HepG2 (cell line): Measurements from ENCODE around the gene RABGAP1L. TPM values are rescaled to one million over a fixed set of nuclear protein-coding genes. Genes with fewer than 3 reads are reported as not detected.
A peak's percentile ranks its signal among the peaks of the same experiment; 100 is the strongest.

Experiments
- ARID5B ChIP-seq: IDR thresholded peaks from 2 replicates; pipeline ENCODE4 v1.4.0; 2020; ENCODE audit warnings: mild to moderate bottlenecking, missing genetic modification reagents
- IRF2 ChIP-seq: IDR thresholded peaks from 2 replicates; pipeline ENCODE4 v1.6.1; 2018; ENCODE audit warnings: missing genetic modification reagents, missing compliant biosample characterization
- MAFF ChIP-seq: IDR thresholded peaks from 2 replicates; pipeline ENCODE4 v1.6.1; 2011; ENCODE audit warnings: low read depth, low read length, improper control_type of control experiment
- MAFK ChIP-seq, 2 experiments: IDR thresholded peaks in 1 of 2; conservative IDR thresholded peaks in 1 of 2; 2 replicates each; pipeline ENCODE4 v1.6.1; 2011; ENCODE audit warnings: improper control_type of control experiment in 2 of 2, low read length in 2 of 2
- MTA3 ChIP-seq: sonication (generic); formaldehyde crosslinking; IDR thresholded peaks from 2 replicates; pipeline ENCODE4 v1.4.0; 2020; ENCODE audit warnings: missing genetic modification reagents
- NAIF1 ChIP-seq: sonication (generic); formaldehyde crosslinking; IDR thresholded peaks from 2 replicates; pipeline ENCODE4 v1.5.0; 2020; ENCODE audit warnings: mild to moderate bottlenecking, missing genetic modification reagents, borderline replicate concordance
- NFIC ChIP-seq: IDR thresholded peaks from 2 replicates; pipeline ENCODE4 v1.6.1; 2012; ENCODE audit warnings: mild to moderate bottlenecking, low read length, inconsistent platforms
- RNF2 ChIP-seq: fragments of 450-650 bp; conservative IDR thresholded peaks from 2 replicates; pipeline ENCODE4 v1.6.1; 2016; ENCODE audit warnings: low read depth
- SP140L ChIP-seq: sonication (generic); formaldehyde crosslinking; IDR thresholded peaks from 2 replicates; pipeline ENCODE4 v1.4.0; 2020; ENCODE audit warnings: missing genetic modification reagents, borderline replicate concordance
- SPEN ChIP-seq: sonication (generic); formaldehyde crosslinking; IDR thresholded peaks from 2 replicates; pipeline ENCODE4 v1.5.1; 2020; ENCODE audit warnings: low read depth, mild to moderate bottlenecking, missing genetic modification reagents
- SSRP1 ChIP-seq: IDR thresholded peaks from 2 replicates; pipeline ENCODE4 v1.6.1; 2016; ENCODE audit warnings: control low read depth
- TAF1 ChIP-seq: sonication (generic); formaldehyde crosslinking; IDR thresholded peaks from 2 replicates; pipeline ENCODE4 v1.4.0; 2020; ENCODE audit warnings: missing genetic modification reagents
- ZKSCAN8 ChIP-seq: IDR thresholded peaks from 2 replicates; pipeline ENCODE4 v1.6.1; 2016; ENCODE audit warnings: borderline replicate concordance, missing genetic modification reagents, missing compliant biosample characterization
- ZNF20 ChIP-seq: sonication (generic); formaldehyde crosslinking; IDR thresholded peaks from 2 replicates; pipeline ENCODE4 v1.4.0; 2020; ENCODE audit warnings: mild to moderate bottlenecking, moderate library complexity, missing genetic modification reagents
- ZNF235 ChIP-seq: sonication (generic); formaldehyde crosslinking; IDR thresholded peaks from 2 replicates; pipeline ENCODE4 v1.8.1; 2023; ENCODE audit warnings: mild to moderate bottlenecking, missing genetic modification reagents, borderline replicate concordance
- ZNF253 ChIP-seq: sonication (generic); formaldehyde crosslinking; IDR thresholded peaks from 2 replicates; pipeline ENCODE4 v1.8.0; 2022; ENCODE audit warnings: mild to moderate bottlenecking, missing genetic modification reagents, borderline replicate concordance
- ZNF333 ChIP-seq: sonication (generic); formaldehyde crosslinking; IDR thresholded peaks from 2 replicates; pipeline ENCODE4 v1.4.0; 2020; ENCODE audit warnings: mild to moderate bottlenecking, missing genetic modification reagents, borderline replicate concordance
- ZNF567 ChIP-seq: sonication (generic); formaldehyde crosslinking; IDR thresholded peaks from 2 replicates; pipeline ENCODE4 v1.8.1; 2023; ENCODE audit warnings: mild to moderate bottlenecking, missing genetic modification reagents, borderline replicate concordance
- ZNF572 ChIP-seq: sonication (generic); formaldehyde crosslinking; IDR thresholded peaks from 2 replicates; pipeline ENCODE4 v1.5.1; 2020; ENCODE audit warnings: mild to moderate bottlenecking, missing genetic modification reagents
- ZNF790 ChIP-seq: sonication (generic); formaldehyde crosslinking; IDR thresholded peaks from 2 replicates; pipeline ENCODE4 v1.8.0; 2022; ENCODE audit warnings: missing genetic modification reagents, mild to moderate bottlenecking, borderline replicate concordance
- polyA plus RNA-seq, 8 experiments: library from polyadenylated mRNA; depleted of rRNA in 3 of 8; stranded (reverse) in 7 of 8; unstranded in 1 of 8; fragments of >200 nt; fragmentation: Illumina TruSeq in 4 of 8; extraction: Trizol in 4 of 8; gene quantifications; 2 replicates each; pipeline versions ENCODE4 v1.2.1 to v1.2.3, GENCODE V29; 2011 to 2016; ENCODE audit warnings: low read depth in 4 of 8, missing spikeins in 1 of 8, mixed read lengths in 1 of 8; ENCODE audit not compliant: insufficient read depth in 1 of 8
- total RNA-seq, 5 experiments: library from RNA; depleted of rRNA; stranded (reverse); fragments of >200 nt; fragmentation: Illumina TruSeq; extraction: Trizol; gene quantifications; 2 replicates each; pipeline ENCODE4 v1.2.3, GENCODE V29; 2016; ENCODE audit warnings: low read depth in 1 of 5
- TF ChIP-seq, protein P1 (sequence below): sonication (generic); formaldehyde crosslinking; IDR thresholded peaks from 2 replicates; pipeline ENCODE4 v1.5.0; 2020; ENCODE audit warnings: missing genetic modification reagents
- TF ChIP-seq, protein P2 (sequence below), 2 experiments: fragments of 450-650 bp in 1 of 2; sonication (generic) in 1 of 2; formaldehyde crosslinking; IDR thresholded peaks; 2 replicates each; pipeline versions ENCODE4 v1.5.0 to v1.8.0; 2020 to 2022; ENCODE audit warnings: mild to moderate bottlenecking in 1 of 2, missing genetic modification reagents in 1 of 2
- TF ChIP-seq, protein P3 (sequence below): sonication (generic); formaldehyde crosslinking; IDR thresholded peaks from 2 replicates; pipeline ENCODE4 v1.4.0; 2020; ENCODE audit warnings: low read depth, missing genetic modification reagents

The RABGAP1L gene
- total and polyA plus RNA-seq, 2 of the 13 experiments (the other 11 are each of a cell fraction or from before 2014, with no cell fraction given): 7.9 to 22.6 TPM

- TF ChIP-seq ZNF253 (CRISPR knock-in tag): no peak
- TF ChIP-seq SSRP1: no peak
- TF ChIP-seq NAIF1: no peak
- no peak for TF ChIP-seq ZNF572
- no peak for TF ChIP-seq ZNF20 (CRISPR knock-in tag)
- TF ChIP-seq ZNF333: no peak
- no peak for TF ChIP-seq MTA3 (CRISPR knock-in tag)
- TF ChIP-seq RNF2: no peak
- TF ChIP-seq MAFK (conservative IDR thresholded peaks at IDR 0.05 in 1 of 2, IDR thresholded peaks at IDR 0.05 in 1 of 2; ENCODE audit: low read length in 2 of 2): peak; percentile 65 to 79
- peak; percentile 68 for TF ChIP-seq MAFF
- no peak for TF ChIP-seq SPEN
- no peak for TF ChIP-seq SP140L (CRISPR knock-in tag)
- TF ChIP-seq TAF1 (CRISPR knock-in tag): no peak
- TF ChIP-seq IRF2 (CRISPR knock-in tag): no peak
- TF ChIP-seq ZNF235 (CRISPR knock-in tag): no peak
- TF ChIP-seq NFIC: 0 out of 2 replicates have a peak, but pooled peaks have one; percentile 19
- TF ChIP-seq ARID5B (CRISPR knock-in tag): 0 out of 2 replicates have a peak, but pooled peaks have one; percentile 25
- TF ChIP-seq, protein P1, sequence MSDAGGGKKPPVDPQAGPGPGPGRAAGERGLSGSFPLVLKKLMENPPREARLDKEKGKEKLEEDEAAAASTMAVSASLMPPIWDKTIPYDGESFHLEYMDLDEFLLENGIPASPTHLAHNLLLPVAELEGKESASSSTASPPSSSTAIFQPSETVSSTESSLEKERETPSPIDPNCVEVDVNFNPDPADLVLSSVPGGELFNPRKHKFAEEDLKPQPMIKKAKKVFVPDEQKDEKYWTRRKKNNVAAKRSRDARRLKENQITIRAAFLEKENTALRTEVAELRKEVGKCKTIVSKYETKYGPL (CRISPR knock-in tag): no peak
- no peak for TF ChIP-seq ZNF790 (CRISPR knock-in tag)
- TF ChIP-seq ZNF567: no peak
- no peak for TF ChIP-seq ZKSCAN8
- TF ChIP-seq, protein P2, sequence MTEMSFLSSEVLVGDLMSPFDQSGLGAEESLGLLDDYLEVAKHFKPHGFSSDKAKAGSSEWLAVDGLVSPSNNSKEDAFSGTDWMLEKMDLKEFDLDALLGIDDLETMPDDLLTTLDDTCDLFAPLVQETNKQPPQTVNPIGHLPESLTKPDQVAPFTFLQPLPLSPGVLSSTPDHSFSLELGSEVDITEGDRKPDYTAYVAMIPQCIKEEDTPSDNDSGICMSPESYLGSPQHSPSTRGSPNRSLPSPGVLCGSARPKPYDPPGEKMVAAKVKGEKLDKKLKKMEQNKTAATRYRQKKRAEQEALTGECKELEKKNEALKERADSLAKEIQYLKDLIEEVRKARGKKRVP (CRISPR knock-in tag; IDR thresholded peaks at IDR 0.05): no peak
- TF ChIP-seq, protein P3, sequence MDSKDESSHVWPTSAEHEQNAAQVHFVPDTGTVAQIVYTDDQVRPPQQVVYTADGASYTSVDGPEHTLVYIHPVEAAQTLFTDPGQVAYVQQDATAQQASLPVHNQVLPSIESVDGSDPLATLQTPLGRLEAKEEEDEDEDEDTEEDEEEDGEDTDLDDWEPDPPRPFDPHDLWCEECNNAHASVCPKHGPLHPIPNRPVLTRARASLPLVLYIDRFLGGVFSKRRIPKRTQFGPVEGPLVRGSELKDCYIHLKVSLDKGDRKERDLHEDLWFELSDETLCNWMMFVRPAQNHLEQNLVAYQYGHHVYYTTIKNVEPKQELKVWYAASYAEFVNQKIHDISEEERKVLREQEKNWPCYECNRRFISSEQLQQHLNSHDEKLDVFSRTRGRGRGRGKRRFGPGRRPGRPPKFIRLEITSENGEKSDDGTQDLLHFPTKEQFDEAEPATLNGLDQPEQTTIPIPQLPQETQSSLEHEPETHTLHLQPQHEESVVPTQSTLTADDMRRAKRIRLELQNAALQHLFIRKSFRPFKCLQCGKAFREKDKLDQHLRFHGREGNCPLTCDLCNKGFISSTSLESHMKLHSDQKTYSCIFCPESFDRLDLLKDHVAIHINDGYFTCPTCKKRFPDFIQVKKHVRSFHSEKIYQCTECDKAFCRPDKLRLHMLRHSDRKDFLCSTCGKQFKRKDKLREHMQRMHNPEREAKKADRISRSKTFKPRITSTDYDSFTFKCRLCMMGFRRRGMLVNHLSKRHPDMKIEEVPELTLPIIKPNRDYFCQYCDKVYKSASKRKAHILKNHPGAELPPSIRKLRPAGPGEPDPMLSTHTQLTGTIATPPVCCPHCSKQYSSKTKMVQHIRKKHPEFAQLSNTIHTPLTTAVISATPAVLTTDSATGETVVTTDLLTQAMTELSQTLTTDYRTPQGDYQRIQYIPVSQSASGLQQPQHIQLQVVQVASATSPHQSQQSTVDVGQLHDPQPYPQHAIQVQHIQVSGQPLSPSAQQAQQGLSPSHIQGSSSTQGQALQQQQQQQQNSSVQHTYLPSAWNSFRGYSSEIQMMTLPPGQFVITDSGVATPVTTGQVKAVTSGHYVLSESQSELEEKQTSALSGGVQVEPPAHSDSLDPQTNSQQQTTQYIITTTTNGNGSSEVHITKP (CRISPR knock-in tag): no peak
These were observed 80.2 kb downstream of the RABGAP1L start (continued) for GRCh38 chr1:174239541-174239940.
